Stimulated activated naive B cell treated with anti-CD40 and anti-IgM and Interleukin-4, amounts not matched to agents 10 μg/mL and 1 μg/mL and 100 μg/mL, for 72 hours (primary cell): ENCODE data around the gene CACNA1C.

Source experiments
- ATAC-seq, 2 donors: fragments of 150-1000 bp; cut with Tn5 transposase; replicated peaks; 2 replicates each; pipeline ENCODE4 v1.10.0; 2021; ENCODE audit warnings: moderate library complexity in 1 of 2
- DNase-seq: peaks from one replicate; pipeline ENCODE4 v3.0.0; 2021
- H3K27ac Mint-ChIP-seq: one replicate; pipeline ENCODE4 v1.8.0; 2022; ENCODE audit warnings: mild to moderate bottlenecking, mixed read lengths
- H3K27me3 Mint-ChIP-seq, 2 donors: one replicate each; pipeline ENCODE4 v1.8.0; 2022; ENCODE audit warnings: mixed read lengths in 2 of 2
- H3K36me3 Mint-ChIP-seq, 2 donors: one replicate each; pipeline ENCODE4 v1.8.0; 2022; ENCODE audit warnings: mixed read lengths in 2 of 2, mild to moderate bottlenecking in 1 of 2
- H3K4me1 Mint-ChIP-seq, 2 donors: one replicate each; pipeline ENCODE4 v1.8.0; 2022; ENCODE audit warnings: mixed read lengths in 2 of 2, mild to moderate bottlenecking in 1 of 2
- H3K4me3 Mint-ChIP-seq, 2 donors: one replicate each; pipeline ENCODE4 v1.8.0; 2022; ENCODE audit warnings: mild to moderate bottlenecking in 2 of 2, mixed read lengths in 2 of 2, moderate library complexity in 1 of 2
- H3K9me3 Mint-ChIP-seq, 2 donors: one replicate each; pipeline ENCODE4 v1.8.0; 2022; ENCODE audit warnings: mixed read lengths in 2 of 2, mild to moderate bottlenecking in 1 of 2

The CACNA1C gene

DNA sequence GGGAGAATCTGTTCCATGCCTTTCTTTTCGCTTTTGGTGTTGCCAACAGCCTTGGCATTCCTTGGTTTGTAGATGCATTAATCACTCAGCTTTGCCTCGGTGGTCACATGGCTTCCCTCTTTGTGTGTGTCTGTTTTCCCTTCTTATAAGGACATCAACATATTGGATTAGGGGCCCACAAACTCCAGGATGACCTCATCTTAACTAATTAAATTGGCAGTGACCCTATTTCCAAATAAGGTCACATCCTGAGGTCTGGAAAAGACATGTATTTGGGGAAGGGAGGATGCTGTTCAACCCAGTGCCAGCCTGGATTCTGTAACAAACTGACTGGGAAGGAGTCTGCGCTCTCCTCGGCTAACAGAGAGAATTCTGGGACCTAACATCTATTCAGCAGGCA lies 376.2 kb downstream of the CACNA1C start:
- Mint-ChIP-seq H3K27me3 (peaks cover 11 to 17% of the 10 kb centered on the region in 2 donors), H3K4me1 (no peaks in the 10 kb centered on the region), H3K4me3 (no peak overlapping the region), H3K9me3 (peaks cover 0 to 4% of the 10 kb centered on the region in 2 donors), H3K36me3 (no peaks in the 10 kb centered on the region), H3K27ac (no peak overlapping the region)
- ATAC-seq: no peak
- DNase-seq: no peak

DNA sequence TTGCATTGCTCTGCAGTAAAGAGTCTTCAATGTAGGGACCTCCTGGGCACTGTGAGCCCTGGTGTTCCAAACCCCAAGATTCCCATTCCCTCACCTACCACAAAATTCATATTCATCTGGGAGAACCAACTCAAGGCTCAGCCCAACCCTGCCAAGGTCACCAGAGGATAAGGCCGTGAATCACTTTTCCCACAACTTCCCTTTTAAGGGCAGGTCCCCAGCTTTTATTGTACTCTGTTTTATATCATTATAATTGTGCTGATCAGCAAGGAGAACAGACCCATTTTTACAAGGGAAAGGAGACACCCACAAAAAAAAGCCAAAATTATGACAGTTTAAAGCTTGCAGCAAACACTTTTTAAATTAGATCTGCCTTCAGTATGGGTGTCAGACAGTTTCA lies 379.0 kb downstream of the CACNA1C start:
- no peak overlapping the region for H3K27ac Mint-ChIP-seq
- no peaks in the 10 kb centered on the region for H3K4me1 Mint-ChIP-seq
- no peak for ATAC-seq
- no peak overlapping the region for H3K4me3 Mint-ChIP-seq
- DNase-seq: no peak
- no peaks in the 10 kb centered on the region for H3K9me3 Mint-ChIP-seq
- H3K27me3 Mint-ChIP-seq: peaks cover 13 to 22% of the 10 kb centered on the region in 2 donors
- no peaks in the 10 kb centered on the region for H3K36me3 Mint-ChIP-seq

DNA sequence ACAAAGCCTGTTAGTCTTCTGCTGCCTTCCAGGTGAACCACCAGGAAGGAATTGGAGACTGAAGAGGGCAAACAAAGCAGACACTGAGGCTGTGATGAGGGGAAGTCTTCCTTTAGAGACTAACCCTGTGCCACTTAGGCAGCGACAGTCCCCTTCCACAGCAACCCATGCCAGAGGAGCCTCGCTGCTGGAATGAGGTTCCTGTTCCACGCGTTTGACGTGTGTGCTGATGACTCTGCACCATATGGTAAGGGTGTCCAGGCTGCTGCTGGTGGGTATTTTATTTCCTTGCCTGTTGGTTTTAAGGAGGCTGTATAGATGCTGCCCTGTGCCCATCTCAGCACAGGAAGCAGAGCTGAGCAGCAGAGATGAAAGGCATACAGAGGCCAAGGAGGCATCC lies 380.1 kb downstream of the CACNA1C start:
- ATAC-seq (no peak), DNase-seq (no peak)
- H3K36me3 Mint-ChIP-seq: no peaks in the 10 kb centered on the region
- H3K9me3 Mint-ChIP-seq: peaks cover 2 to 6% of the 10 kb centered on the region in 2 donors
- H3K4me3 Mint-ChIP-seq: no peak overlapping the region
- H3K4me1 Mint-ChIP-seq: no peaks in the 10 kb centered on the region
- no peak overlapping the region for H3K27ac Mint-ChIP-seq
- peaks cover 15 to 22% of the 10 kb centered on the region in 2 donors for H3K27me3 Mint-ChIP-seq

DNA sequence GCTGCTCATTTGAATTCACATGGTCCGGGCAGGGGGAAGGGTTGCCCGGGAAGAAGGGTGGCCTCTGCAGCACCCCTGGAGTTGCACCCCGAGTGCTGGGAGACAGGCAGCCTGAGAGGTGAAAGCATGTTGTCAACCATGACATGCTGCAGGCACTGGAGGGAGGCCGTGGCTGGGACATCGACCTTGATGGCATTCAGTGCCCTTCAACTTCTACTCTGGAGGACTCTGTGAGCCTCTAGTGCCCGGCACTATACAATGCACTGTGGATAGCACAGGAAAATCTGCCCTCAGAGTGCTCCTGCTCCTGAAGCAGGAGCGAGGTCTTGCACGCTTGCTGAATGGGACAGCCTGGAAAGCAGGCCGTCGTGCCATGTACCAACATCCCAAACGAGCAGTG lies 382.7 kb downstream of the CACNA1C start:
- ATAC-seq (no peak), DNase-seq (no peak)
- peaks cover 16 to 20% of the 10 kb centered on the region in 2 donors for H3K27me3 Mint-ChIP-seq
- no peaks in the 10 kb centered on the region for H3K36me3 Mint-ChIP-seq
- no peak overlapping the region for H3K27ac Mint-ChIP-seq
- H3K4me1 Mint-ChIP-seq: no peaks in the 10 kb centered on the region
- H3K4me3 Mint-ChIP-seq: no peak overlapping the region
- peaks cover 7 to 12% of the 10 kb centered on the region in 2 donors for H3K9me3 Mint-ChIP-seq

DNA sequence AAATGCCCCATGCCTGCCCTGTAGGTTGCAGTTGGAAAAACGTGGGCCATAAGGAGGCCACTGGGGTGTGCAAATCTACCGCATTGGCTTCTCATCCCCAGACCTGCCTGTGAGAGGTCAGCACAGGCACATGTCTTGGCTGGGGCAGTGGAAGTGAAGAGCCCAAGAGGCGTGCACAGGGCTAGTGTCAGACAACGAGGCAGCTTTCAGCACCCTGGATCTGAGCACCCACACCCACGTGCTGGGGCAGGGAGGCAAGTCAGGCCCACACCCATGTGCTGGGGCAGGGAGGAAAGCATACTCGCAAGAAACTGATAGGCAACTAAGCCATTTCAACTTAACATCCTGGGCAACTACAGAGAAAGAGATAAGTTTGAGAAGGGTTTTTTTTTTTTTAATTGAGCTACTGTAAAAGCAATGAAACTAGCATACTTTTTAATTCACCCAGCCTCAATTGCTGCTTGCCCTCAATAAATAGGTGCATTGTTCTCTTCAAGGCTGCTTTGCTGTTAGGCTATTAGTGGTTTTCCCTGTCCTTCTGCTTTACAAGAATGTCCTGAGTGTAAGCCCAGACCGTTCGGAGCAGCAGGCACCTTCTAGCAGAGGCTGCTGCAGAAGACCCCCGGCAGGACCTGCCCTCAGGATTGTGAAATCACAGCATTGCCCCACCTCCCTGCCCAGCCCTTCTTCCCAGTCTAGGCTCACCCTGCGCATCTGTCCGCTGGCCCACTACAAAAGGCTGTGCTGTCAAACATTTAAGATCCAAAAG lies 386.7 kb downstream of the CACNA1C start:
- H3K36me3 Mint-ChIP-seq: no peaks in the 10 kb centered on the region
- H3K27me3 Mint-ChIP-seq: peaks cover 12 to 14% of the 10 kb centered on the region in 2 donors
- no peak overlapping the region for H3K4me3 Mint-ChIP-seq
- H3K27ac Mint-ChIP-seq: no peak overlapping the region
- H3K9me3 Mint-ChIP-seq: peaks cover 7 to 12% of the 10 kb centered on the region in 2 donors
- DNase-seq (no peak), ATAC-seq (no peak)
- H3K4me1 Mint-ChIP-seq: no peaks in the 10 kb centered on the region

DNA sequence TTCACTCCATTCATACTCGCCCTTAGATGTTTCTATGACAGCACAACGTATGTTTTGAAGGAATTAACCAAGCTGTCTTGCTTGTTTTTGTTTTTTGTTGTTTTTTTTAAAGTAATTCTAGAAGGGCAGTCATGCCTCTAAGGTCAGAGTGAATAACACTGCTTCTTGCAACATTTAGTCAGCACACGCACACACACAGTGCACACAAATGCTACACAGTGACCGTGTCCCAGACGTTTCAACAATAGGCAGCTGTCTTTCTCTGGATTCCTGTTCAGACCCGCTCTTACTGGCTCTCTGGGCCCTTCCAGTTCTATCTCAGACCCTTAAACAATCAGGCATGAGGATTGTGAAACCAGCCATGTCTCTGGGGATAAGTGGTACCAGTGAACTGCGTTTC lies 391.0 kb downstream of the CACNA1C start:
- Mint-ChIP-seq H3K27ac (no peak overlapping the region), H3K36me3 (no peaks in the 10 kb centered on the region), H3K4me3 (no peak overlapping the region), H3K27me3 (peaks cover 8 to 20% of the 10 kb centered on the region in 2 donors), H3K4me1 (no peaks in the 10 kb centered on the region), H3K9me3 (peaks cover 3 to 5% of the 10 kb centered on the region in 2 donors)
- no peak for ATAC-seq
- DNase-seq: no peak

DNA sequence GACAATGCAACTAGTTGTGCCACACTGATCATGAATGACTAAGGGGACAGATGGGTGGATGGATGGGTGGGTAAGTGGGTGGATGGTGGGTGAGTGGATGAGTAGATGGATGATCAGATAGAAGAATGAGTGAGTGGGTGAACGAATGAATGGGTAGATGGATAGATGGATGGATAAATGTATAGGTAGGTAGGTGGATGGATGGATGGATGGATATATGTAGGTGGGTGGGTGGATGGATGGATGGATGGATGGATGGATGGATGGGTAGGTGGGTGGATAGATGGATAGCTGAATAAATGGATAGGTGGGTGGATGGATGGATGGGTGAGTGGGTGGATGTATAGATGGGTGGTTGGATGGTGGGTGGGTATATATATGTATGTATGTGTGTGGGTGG lies 393.2 kb downstream of the CACNA1C start:
- Mint-ChIP-seq H3K36me3 (no peaks in the 10 kb centered on the region), H3K27ac (no peak overlapping the region), H3K4me3 (no peak overlapping the region), H3K4me1 (peaks cover 3 to 7% of the 10 kb centered on the region in 2 donors), H3K27me3 (peaks cover 8 to 20% of the 10 kb centered on the region in 2 donors), H3K9me3 (peaks cover 3 to 5% of the 10 kb centered on the region in 2 donors)
- no peak for ATAC-seq
- no peak for DNase-seq

DNA sequence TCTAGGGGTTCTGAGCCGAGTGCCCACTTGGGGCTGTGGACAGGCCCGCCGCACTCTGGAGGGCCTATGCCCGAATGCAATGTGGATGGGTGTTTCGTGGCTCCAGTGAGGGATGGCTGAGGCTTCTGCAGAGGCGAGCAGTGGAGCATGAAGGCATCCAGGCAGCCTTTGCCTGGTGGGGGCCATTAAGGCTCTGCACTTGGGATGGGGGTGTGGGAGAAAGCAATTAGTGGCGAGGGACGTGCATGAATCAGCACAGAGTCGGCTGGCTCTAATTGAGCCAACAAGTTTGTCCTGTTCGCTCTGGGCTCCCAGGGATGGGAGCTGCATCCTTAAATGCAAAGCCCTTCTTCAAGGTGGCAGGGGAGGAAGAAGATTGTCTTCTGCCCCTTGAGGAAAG lies 395.1 kb downstream of the CACNA1C start:
- no peak overlapping the region for H3K4me3 Mint-ChIP-seq
- no peaks in the 10 kb centered on the region for H3K36me3 Mint-ChIP-seq
- H3K4me1 Mint-ChIP-seq: peaks cover 3 to 7% of the 10 kb centered on the region in 2 donors
- DNase-seq: no peak
- peaks cover 3 to 5% of the 10 kb centered on the region in 2 donors for H3K9me3 Mint-ChIP-seq
- H3K27me3 Mint-ChIP-seq: peaks cover 8 to 20% of the 10 kb centered on the region in 2 donors
- no peak overlapping the region for H3K27ac Mint-ChIP-seq
- no peak for ATAC-seq

DNA sequence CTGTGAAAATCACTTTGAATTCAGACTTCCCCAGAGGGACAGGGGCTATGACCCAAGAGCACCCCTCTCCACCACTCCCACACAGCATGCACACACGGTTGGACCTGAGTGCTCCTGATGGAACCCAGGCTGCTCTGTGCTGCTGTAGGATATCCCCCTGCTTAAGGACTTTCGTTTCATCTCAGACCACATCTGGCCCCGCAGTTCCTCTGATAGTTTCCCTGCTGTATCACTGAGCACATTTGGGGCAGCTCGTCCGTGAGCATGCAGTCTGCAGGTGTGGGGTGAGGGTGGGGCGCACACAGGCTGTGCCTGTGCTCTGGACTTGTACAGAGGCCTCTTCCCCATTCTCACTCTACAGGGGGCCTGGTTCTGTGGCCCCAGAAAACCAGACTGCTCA lies 396.8 kb downstream of the CACNA1C start:
- Mint-ChIP-seq H3K4me1 (peaks cover 3 to 7% of the 10 kb centered on the region in 2 donors), H3K4me3 (no peak overlapping the region), H3K27me3 (peaks cover 8 to 17% of the 10 kb centered on the region in 2 donors), H3K9me3 (peaks cover 3 to 5% of the 10 kb centered on the region in 2 donors), H3K27ac (peak overlapping the region; percentile 2), H3K36me3 (no peaks in the 10 kb centered on the region)
- no peak for DNase-seq
- peak; percentile 39 to 48 for ATAC-seq

DNA sequence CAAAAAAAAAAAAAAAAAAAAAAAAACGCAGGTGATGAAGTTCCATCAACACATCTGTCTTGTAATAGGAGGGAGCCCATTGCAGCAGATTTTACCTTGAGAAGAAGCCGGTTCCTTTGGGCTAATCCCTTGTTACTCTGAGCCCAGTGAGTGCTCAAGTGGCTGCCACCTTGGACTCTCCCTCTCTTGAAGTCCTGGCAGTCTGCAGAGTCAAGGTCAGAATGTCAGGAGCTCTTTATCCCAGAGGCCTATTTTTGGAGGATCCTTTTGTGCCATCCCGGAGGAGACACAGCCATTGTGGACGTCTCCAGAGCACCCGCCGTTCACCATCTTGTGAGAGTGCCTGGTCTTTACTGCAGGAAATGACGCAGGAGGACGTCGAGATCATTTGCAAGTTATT lies 397.8 kb downstream of the CACNA1C start:
- H3K9me3 Mint-ChIP-seq: peaks cover 3 to 5% of the 10 kb centered on the region in 2 donors
- peaks cover 3 to 7% of the 10 kb centered on the region in 2 donors for H3K4me1 Mint-ChIP-seq
- ATAC-seq: no peak
- no peak for DNase-seq
- peaks cover 8 to 11% of the 10 kb centered on the region in 2 donors for H3K27me3 Mint-ChIP-seq
- no peak overlapping the region for H3K27ac Mint-ChIP-seq
- no peaks in the 10 kb centered on the region for H3K36me3 Mint-ChIP-seq
- no peak overlapping the region for H3K4me3 Mint-ChIP-seq

DNA sequence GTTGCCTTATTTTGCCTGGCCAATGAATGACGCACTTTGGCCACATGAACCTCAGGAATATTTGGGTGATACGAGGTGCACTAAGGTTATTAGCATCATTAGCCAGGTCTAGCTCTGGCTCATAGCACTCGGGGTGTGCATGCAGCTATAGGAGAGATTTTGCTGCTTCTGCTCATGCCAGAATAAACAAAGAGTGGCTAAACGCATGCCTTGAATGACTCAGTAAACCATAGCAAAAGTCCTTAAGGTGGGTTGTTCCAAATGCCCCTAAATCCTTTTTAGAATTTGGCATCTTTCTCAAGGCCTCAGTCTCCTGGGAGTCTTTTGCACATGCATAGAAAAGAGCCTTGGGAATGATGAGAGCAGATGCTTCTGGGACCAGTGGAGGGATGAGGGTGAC lies 398.2 kb downstream of the CACNA1C start:
- no peak overlapping the region for H3K27ac Mint-ChIP-seq
- no peak overlapping the region for H3K4me3 Mint-ChIP-seq
- DNase-seq: no peak
- peaks cover 3 to 7% of the 10 kb centered on the region in 2 donors for H3K4me1 Mint-ChIP-seq
- H3K27me3 Mint-ChIP-seq: peaks cover 4 to 7% of the 10 kb centered on the region in 2 donors
- H3K9me3 Mint-ChIP-seq: peaks cover 1 to 3% of the 10 kb centered on the region in 2 donors
- ATAC-seq: no peak
- H3K36me3 Mint-ChIP-seq: no peaks in the 10 kb centered on the region

DNA sequence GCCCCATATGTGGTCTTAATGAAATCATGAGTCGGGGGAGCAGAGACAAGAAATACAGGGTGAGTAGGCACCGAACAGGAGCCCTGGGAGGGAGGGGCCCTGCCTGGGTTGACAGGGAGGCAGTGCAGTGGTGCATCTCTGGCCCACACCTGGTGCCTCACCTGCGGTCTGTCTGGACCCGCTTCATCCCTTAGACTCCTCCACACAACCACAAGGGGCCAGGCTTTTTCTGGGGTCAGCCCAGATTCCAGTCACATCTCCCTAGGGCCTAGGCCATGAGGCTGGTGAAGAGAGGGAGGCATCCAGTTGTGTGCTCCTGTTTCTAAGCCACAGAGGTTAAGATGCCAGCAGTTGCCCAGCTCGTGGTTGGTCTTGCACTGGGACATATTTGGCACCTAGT lies 398.7 kb downstream of the CACNA1C start:
- H3K4me3 Mint-ChIP-seq: no peak overlapping the region
- H3K36me3 Mint-ChIP-seq: no peaks in the 10 kb centered on the region
- H3K27me3 Mint-ChIP-seq: peaks cover 3% of the 10 kb centered on the region in 2 donors
- no peak overlapping the region for H3K27ac Mint-ChIP-seq
- peaks cover 0 to 2% of the 10 kb centered on the region in 2 donors for H3K9me3 Mint-ChIP-seq
- DNase-seq (no peak), ATAC-seq (no peak)
- H3K4me1 Mint-ChIP-seq: peaks cover 3 to 7% of the 10 kb centered on the region in 2 donors

DNA sequence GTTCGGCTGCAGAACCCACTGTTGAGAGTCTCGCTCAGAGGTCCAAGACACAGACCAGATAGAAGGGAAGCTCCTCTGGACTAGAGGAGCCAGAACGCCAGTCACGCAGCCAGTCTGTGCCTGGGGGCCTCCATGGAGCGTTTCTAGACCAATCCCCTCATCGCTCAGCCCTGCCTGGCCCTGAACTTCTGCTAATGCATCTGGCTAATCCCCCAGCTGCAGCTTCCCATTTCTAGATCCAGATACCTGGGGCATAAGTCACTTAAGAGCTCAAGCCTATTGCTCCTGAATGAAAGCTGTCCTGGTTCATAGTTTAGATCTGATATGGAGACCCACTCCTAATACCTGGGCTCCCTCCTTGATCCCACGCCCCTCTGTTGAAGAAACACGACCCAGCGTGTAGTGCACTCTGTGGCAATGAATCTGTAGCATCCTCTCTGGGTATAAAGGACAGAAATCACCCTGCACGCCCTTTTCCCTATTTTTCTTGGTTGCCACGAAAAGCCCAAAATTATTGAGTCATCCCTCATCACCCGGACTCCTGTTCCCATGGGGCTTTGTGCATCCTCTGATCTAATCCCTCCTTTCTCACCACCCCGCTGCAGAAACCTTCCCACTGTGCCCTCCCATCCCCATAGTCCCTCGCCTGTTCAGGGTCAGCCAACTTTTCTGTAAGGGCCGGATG lies 400.4 kb downstream of the CACNA1C start:
- H3K36me3 Mint-ChIP-seq: no peaks in the 10 kb centered on the region
- no peak overlapping the region for H3K4me3 Mint-ChIP-seq
- peaks cover 3 to 7% of the 10 kb centered on the region in 2 donors for H3K4me1 Mint-ChIP-seq
- no peaks in the 10 kb centered on the region for H3K9me3 Mint-ChIP-seq
- ATAC-seq: no peak
- no peak overlapping the region for H3K27ac Mint-ChIP-seq
- H3K27me3 Mint-ChIP-seq: no peaks in the 10 kb centered on the region
- DNase-seq: no peak

DNA sequence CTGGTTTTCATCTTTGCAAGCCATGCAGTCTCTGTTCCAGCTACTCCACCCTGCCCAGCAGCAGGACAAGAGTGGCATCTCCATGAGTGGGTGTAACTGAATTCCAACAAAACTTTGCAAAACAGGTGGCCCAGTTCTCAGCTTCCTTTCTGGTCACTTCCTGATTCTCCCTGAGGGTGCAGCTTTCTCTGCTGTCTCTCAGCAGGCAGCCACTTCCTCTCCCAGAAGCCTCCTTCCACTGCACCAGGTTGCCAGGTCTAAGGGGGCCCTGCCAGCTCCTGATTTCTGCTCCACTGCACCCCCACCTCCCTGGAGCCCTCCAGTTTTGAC lies 400.9 kb downstream of the CACNA1C start:
- Mint-ChIP-seq H3K36me3 (no peaks in the 10 kb centered on the region), H3K4me3 (no peak overlapping the region), H3K4me1 (peaks cover 3 to 7% of the 10 kb centered on the region in 2 donors), H3K27ac (no peak overlapping the region), H3K27me3 (no peaks in the 10 kb centered on the region), H3K9me3 (no peaks in the 10 kb centered on the region)
- ATAC-seq (no peak), DNase-seq (no peak)

DNA sequence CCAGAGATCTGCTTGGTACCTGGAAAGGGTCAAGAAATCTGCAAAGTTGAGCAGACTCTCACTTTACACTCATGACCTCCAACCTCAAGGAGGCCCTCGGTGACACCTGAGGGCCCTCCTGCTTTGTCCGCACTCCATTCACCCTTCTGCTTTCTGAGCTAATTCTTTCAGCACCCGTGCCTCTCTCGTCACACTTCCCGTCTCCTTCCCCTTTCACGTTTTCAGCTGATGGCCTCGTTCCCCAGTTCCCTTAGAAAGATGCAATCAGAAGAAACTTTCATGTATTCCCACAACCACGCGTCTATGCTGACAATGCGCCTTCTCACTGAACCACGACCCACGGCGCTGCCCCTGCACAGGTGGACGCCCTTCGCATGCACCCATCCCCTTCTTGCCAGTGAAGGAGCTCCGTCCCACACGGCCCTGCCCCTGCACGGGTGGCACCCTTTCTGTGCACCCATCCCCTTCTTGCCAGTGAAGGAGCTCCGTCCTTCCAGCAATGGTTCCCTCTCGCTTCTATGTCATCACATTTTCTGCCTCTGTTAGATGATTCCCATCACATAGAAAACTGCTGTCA lies 401.9 kb downstream of the CACNA1C start:
- DNase-seq (no peak), ATAC-seq (no peak)
- H3K4me3 Mint-ChIP-seq: no peak overlapping the region
- H3K27ac Mint-ChIP-seq: no peak overlapping the region
- no peaks in the 10 kb centered on the region for H3K36me3 Mint-ChIP-seq
- peaks cover 1 to 3% of the 10 kb centered on the region in 2 donors for H3K4me1 Mint-ChIP-seq
- H3K9me3 Mint-ChIP-seq: no peaks in the 10 kb centered on the region
- no peaks in the 10 kb centered on the region for H3K27me3 Mint-ChIP-seq
